HG03139 (cell line): ENCODE data around the gene CASR.

Experiments
- ATAC-seq: cut with Tn5 transposase; IDR thresholded peaks from one replicate; pipeline ENCODE4 v1.9.1; 2021; ENCODE audit not compliant: unreplicated experiment

CASR gene

GRCh38 chr3:122255757-122256439 lies 72.4 kb downstream of the CASR start:
- ATAC-seq: no peak

GRCh38 chr3:122257644-122258364 lies 74.3 kb downstream of the CASR start:
- no peak for ATAC-seq

- peak; percentile 73 for ATAC-seq
Measured at GRCh38 chr3:122258757-122259371, 75.4 kb downstream of the CASR start.

GRCh38 chr3:122260206-122260605 lies 76.7 kb downstream of the CASR start:
- no peak for ATAC-seq

GRCh38 chr3:122263058-122263457 lies 79.6 kb downstream of the CASR start:
- no peak for ATAC-seq

GRCh38 chr3:122263974-122264588 lies 80.6 kb downstream of the CASR start:
- ATAC-seq: no peak

DNA sequence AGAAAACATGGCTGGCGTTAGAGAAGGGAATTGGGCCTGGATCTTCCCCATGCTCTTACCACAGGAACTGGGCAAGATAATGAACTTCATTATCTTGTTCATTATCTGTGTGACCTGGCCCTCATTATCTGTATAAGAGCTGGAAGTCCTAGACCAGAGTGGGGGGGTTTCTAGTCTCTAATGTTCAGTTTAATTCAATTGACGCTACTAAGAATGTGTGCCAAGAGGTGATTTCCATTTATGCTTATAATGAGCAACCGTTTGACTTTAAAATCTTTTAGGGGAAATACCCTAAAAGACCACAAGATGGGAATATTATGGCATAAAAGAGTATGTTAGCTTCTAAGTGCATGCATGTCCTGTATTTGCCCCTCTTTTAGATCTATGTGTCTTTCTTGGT lies 82.5 kb downstream of the CASR start:
- ATAC-seq: no peak

- no peak for ATAC-seq
Measured at GRCh38 chr3:122268257-122269024, 85.0 kb downstream of the CASR start.

DNA sequence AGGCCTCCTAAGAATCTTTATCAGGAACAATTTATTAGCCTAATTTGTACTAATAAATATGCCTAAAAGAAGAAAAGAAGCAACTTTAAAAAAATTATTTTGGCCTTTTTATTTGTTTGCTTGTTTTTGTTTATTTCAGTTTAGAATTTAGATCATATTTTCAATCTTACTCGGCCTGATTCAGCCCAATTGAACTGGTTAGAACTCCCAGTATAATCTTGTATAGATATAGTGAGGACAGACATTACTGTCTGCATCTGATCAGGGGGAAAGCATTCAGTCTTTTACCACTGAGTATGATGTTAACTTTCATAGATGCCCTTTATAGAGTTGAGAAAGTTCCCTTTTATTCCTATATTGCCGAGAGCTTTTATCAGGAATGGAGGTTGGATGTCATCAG lies 85.6 kb downstream of the CASR start:
- ATAC-seq: no peak

- ATAC-seq: no peak
Measured at GRCh38 chr3:122271246-122271898, 87.9 kb downstream of the CASR start.

GRCh38 chr3:122272879-122273278 lies 89.4 kb downstream of the CASR start:
- no peak for ATAC-seq

DNA sequence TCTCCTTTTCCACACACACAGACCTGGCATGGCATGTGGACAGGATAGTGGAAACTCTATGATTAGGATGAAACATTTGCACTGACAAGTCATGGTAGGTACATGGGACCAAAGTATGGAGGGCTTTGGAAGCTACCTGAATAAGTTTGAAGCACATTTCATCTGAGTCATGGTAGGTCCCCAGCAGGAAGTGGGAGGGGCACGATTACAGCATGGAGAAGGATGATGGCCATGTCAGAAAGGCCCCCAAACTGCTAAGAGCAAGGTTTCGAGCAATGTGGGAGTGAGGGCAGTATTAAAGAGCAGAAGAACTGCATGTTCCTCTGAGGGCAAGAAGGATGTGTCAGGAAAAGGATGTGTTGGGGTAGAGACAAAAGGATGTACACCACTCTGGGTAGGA lies 90.0 kb downstream of the CASR start:
- no peak for ATAC-seq

DNA sequence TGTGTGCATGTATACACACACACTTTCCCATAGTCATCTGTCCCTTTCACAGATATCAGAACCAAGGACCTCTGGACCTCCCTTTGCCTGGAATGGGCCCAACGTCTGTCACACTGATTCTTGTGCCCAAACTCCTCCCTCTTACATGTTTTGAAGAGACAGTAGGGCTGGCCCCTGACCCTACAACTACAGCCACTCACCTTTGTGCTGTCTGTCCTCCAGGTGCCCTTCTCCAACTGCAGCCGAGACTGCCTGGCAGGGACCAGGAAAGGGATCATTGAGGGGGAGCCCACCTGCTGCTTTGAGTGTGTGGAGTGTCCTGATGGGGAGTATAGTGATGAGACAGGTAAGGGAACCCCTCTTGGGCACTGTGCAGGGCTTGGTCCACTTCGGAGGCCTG lies 98.4 kb downstream of the CASR start:
- no peak for ATAC-seq

DNA sequence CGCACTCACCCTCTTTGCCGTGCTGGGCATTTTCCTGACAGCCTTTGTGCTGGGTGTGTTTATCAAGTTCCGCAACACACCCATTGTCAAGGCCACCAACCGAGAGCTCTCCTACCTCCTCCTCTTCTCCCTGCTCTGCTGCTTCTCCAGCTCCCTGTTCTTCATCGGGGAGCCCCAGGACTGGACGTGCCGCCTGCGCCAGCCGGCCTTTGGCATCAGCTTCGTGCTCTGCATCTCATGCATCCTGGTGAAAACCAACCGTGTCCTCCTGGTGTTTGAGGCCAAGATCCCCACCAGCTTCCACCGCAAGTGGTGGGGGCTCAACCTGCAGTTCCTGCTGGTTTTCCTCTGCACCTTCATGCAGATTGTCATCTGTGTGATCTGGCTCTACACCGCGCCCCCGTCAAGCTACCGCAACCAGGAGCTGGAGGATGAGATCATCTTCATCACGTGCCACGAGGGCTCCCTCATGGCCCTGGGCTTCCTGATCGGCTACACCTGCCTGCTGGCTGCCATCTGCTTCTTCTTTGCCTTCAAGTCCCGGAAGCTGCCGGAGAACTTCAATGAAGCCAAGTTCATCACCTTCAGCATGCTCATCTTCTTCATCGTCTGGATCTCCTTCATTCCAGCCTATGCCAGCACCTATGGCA lies 100.5 kb downstream of the CASR start:
- ATAC-seq: no peak

DNA sequence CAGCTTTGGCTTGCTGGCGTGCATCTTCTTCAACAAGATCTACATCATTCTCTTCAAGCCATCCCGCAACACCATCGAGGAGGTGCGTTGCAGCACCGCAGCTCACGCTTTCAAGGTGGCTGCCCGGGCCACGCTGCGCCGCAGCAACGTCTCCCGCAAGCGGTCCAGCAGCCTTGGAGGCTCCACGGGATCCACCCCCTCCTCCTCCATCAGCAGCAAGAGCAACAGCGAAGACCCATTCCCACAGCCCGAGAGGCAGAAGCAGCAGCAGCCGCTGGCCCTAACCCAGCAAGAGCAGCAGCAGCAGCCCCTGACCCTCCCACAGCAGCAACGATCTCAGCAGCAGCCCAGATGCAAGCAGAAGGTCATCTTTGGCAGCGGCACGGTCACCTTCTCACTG lies 101.0 kb downstream of the CASR start:
- no peak for ATAC-seq

DNA sequence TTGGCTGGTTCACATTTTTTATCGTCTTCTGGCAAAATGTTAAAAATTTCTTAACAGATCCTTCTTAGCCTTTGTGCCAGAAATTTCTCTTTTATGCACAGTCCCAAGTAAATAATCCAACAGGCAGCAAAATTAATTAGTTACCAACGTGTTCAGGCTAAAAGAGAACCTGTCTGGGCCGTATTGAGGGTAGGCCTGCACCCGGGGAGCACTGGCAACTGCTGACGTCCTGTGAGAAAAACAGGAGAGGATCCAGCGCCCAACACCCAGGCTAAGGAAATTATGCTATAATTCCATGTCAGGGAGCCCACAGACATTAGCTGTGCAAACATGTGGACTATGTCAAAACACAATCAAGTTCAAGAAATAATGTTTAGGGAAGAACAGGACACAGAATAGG lies 110.9 kb downstream of the CASR start:
- ATAC-seq: no peak

DNA sequence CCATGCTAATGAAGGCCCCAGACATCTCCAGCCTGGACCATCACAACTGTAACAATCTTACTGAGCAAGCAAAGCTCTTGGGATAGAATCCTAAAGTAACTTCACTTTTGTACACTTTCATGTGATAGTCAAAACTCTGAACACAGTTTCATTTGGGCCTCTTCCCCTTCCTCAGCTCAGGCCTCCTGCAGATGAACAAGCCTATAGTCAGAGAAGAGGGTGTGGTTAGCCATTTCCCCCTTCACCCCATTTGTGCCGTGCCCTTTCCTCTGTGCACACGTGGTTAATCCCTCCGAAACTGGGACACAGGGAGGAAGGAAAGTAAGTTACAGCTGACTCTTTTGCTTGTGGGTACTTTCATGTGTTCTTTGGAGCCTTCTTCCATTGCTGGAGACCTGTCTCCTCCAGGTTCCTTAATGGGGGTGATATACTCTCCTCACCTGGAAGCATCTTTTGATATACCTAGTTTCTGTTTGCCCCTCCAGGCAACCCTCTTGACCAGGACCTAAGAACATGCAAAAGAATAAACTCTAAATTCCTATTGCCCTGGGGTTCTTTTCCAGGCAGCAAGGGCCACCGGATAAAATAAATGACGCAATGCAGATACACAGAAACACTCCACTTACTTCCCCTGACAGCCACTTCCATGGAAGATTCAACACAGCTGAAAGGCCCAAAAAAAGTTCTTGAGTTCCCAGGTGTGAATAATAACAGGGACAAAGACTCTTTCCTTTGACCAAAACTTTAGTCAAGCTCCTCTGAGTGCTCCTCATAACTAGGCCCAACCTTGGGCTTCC lies 112.0 kb downstream of the CASR start:
- no peak for ATAC-seq

DNA sequence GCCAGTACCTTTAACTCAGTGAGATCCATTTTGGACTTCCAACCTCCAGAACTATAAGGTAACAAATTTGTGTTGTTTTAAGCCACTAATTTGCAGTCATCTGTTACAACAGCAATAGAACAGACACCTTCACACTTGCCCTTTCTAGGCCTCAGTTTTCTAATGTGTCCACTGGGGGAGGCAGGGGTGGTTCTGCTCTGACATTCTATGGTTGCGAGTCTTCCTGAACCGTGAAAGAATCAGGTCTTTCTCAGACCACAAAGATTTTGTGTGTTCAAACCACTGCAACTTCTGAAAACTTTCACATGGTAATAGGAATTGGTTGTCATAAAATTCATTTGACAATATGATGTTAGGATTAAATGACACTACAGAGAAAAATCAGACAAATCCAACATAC lies 114.8 kb downstream of the CASR start:
- peak; percentile 57 for ATAC-seq

DNA sequence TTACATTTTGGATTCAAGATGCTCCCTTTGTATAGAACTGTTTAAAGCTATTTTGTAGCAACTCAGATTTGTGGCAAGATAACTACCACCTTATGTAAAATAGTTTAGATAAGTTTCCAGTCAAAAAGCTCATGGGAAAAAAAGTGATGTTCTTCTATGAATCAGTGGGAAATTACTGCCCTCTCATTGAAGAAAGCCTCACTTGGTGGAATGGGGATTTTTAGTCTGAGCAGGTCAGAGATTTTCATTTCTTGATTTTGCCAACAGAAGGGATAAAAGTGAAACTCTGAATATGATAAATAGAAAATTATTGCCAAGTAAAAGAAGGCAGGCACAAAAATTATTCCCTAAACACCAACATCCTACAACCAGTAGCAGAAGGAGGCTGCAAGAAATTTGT lies 115.7 kb downstream of the CASR start:
- no peak for ATAC-seq
